H1 (cell line): ENCODE data around the gene RPL39L. TPM values are rescaled to one million over a fixed set of nuclear protein-coding genes. Genes with fewer than 3 reads are reported as not detected.

Experiments
- CBX8 ChIP-seq: fragments of 300-800, 300-1000 bp; sonication (generic); IDR thresholded peaks from 2 replicates; pipeline ENCODE4 v1.7.1; 2016; ENCODE audit warnings: low read depth, low read length, borderline replicate concordance
- CHD7 ChIP-seq: fragments of 300-600 bp; sonication (generic); IDR thresholded peaks from 2 replicates; pipeline ENCODE4 v1.7.1; 2012; ENCODE audit warnings: low read length, moderate library complexity, mild to moderate bottlenecking, inconsistent platforms; ENCODE audit not compliant: insufficient replicate concordance
- HDAC6 ChIP-seq: IDR thresholded peaks from one replicate; pipeline ENCODE4 v1.7.1; 2012; ENCODE audit warnings: low read depth, mild to moderate bottlenecking, inconsistent platforms, low read length, moderate library complexity
- PHF8 ChIP-seq: fragments of 200-600 bp; sonication (generic); conservative IDR thresholded peaks from 2 replicates; pipeline ENCODE4 v1.7.1; 2012; ENCODE audit warnings: low read depth, mild to moderate bottlenecking, inconsistent platforms, low read length, moderate library complexity
- SP1 ChIP-seq: IDR thresholded peaks from 2 replicates; pipeline ENCODE4 v1.6.1; 2011; ENCODE audit warnings: low read depth, low read length
- TAF1 ChIP-seq: IDR thresholded peaks from 2 replicates; pipeline ENCODE4 v1.6.1; 2011; ENCODE audit warnings: mild to moderate bottlenecking, low read depth, low read length
- polyA plus RNA-seq, 7 experiments: library from polyadenylated mRNA; depleted of rRNA in 3 of 7; stranded (reverse) in 5 of 7; unstranded in 2 of 7; fragments of >200 nt in 5 of 7; fragments of 200-250 nt in 2 of 7; gene quantifications; 1 replicate in 5 of 7; 2 replicates in 1 of 7; 4 replicates in 1 of 7; pipeline versions ENCODE4 v1.2.1 to v1.2.3, GENCODE V29; 2011 to 2013; ENCODE audit warnings: missing spikeins in 2 of 7, mixed read lengths in 2 of 7
- total RNA-seq: library from RNA; stranded (reverse); fragmentation: NEBNext Ultra II Directional; extraction: Animal tissue kit (Norgen Biotek cat#: 25700); gene quantifications from 2 replicates; pipeline ENCODE4 v1.2.1, GENCODE V29; 2021

RPL39L gene
- total and polyA plus RNA-seq, 2 of the 8 experiments (the other 6 are each of a cell fraction or from before 2014, with no cell fraction given), result 51.8 to 67.7 TPM

- TF ChIP-seq CHD7, result no peak
- no peak for TF ChIP-seq PHF8
- TF ChIP-seq TAF1, result no peak
- TF ChIP-seq SP1, result no peak
- no peak for TF ChIP-seq HDAC6
- TF ChIP-seq CBX8, result no peak
Measured at GRCh38 chr3:187101184-187102072, 37.9 kb downstream of the RPL39L start (continued).
